RPMI7951 (cell line): ENCODE data around the gene DMRTA2. TPM values are rescaled to one million over a fixed set of nuclear protein-coding genes. Genes with fewer than 3 reads are reported as not detected.

ENCODE experiments used
- DNase-seq: peaks from one replicate; pipeline ENCODE4 v3.0.0-alpha.2; 2012; ENCODE audit warnings: low read depth
- total RNA-seq: library from RNA; depleted of rRNA; stranded (reverse); fragments of >200 nt; shearing (Covaris generic); gene quantifications from 2 replicates; pipeline ENCODE4 v1.2.3, GENCODE V29; 2014; rRNA removed

The DMRTA2 gene
- 0.12 and 0.20 TPM in 2 replicates for total RNA-seq

DNA sequence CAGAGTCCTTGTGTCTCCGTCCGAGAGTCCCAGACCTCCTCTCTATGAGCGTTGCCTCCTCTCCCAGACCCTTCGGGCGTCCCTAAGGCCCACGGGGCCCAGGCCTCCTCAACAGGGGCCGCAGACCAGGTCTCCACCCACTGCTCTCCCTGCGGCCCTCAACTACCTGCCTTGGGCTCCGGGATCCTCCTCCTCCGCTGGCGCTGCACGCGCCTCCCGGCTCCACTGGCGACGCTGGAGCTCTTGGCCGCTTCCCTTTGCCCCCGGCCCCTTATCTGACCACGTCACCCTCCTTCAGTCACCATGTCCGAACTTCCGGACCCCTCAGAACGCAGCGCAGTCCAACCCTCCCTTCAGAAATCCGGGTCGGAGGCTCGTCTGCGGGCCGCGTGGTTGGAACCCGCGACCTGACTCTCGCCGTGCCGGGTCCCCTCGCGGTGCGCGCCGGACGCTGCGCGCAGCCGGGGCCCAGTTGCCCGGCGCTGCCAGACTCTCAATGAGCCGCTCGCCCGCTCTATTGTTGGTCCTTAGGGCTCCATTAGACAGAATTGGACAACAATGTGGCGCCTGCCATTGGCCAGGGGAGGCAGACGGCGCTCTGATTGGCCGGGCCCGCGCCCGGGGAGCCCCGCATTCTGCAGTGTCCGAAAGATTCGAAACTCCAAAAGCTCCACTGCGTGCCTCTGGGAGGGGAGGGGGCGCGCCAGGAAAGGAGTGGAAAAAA, at the start of gene DMRTA2:
Gene DMRTA2 (minus strand): TSS at position 498 of the 724 bp plus-strand sequence. CDS start 1,907 bp downstream, outside the sequence.
- DNase-seq = peak; percentile 70

DNA sequence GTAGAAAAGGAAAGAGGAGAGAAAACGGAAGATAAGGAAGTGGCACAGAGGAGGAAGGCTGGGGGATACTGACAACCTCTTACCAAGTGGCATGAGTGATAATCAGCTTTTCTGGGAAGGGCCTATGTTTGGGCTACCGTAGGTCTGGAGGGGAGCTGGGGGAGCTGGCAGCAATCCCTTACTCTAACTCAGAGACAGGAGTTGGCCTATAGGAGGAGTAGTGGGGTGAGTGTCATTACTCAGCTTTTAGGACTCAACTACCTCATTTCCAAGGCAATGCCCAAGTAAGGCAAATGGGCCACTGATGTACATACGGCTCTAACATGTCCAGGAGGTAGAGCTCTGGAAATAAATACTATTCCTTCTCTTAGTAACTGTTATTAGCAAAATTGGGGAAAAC, 48.7 kb upstream of the DMRTA2 start:
- no peak for DNase-seq

DNA sequence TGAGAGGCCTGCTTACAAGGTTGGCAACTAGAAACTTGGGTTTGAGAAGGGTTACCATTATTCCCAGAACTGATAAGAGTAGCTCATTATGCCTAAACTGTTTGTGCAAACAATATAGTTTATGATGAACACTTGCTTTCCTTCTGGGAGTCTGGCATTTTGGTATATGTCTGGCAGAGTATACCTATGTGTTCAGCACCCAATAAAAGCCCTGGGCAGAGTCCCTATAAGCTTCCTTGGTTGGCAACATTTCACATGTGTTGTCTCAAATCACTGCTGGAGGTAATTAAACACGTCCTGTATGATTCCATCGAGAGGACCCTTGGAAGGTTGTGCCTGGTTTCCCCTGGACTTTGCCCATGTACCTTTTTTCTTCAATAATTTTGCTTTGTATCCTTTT, 39.7 kb upstream of the DMRTA2 start:
- DNase-seq = no peak

DNA sequence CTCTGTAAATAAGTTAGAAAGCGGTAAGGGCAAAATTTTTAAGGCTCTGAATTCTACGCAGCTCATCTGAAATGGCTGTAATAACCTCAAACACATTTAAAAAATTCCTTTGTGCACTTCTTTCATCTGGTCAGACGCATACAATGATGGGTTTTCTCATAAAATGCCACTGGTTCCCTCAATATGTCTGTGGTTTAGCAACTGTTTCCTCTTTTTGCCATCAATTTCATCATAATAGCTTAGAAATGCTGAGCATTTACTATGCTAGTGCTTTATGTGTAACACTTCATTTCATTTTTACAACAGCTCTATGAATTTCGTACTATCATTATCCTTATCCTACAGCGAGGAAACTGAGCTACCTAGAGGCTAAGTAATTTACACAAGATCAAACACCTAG, 35.3 kb upstream of the DMRTA2 start:
- DNase-seq = no peak

DNA sequence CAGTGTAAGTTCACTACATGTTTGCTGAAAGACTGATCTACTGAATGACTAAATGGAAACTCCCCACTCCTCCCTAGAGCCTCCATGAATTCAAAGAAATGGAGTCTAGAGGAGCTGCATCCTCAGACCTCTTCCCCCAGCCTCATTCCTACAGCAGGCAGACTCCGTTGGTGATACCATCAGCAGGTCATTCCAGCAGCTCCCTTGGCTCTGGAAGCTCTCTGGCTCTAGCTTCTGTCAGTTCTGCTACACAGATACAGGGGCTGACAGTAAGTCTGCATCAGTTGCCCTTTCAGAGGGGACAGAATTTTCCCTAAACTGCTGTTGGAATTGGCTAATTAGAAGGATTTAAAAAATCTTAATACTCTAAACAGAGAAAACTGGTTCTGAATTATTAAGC, 31.7 kb upstream of the DMRTA2 start:
- no peak for DNase-seq

DNA sequence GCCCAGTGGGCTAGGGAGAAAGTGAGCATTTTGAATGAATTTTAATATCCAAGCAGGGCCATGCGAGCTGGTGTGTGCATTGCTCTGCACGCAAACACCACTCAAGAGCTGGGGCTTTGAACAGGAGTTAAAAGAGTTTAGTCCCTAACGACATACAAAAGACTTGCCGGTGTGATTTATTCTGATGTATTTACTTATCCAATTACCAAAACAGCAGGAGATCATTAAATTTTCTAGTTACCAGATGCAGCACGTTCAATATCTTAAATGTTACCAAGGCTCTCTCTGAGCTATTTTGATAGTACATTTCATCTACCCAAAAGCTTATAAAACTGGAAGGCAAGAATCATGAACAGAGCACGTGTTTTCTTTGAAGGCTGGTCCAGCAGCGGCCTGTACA, 30.0 kb upstream of the DMRTA2 start:
- DNase-seq = no peak

- no peak for DNase-seq
These were observed 29.5 kb upstream of the DMRTA2 start for GRCh38 chr1:50452700-50453099.

GRCh38 chr1:50450861-50451653, 27.8 kb upstream of the DMRTA2 start:
- DNase-seq = no peak

DNA sequence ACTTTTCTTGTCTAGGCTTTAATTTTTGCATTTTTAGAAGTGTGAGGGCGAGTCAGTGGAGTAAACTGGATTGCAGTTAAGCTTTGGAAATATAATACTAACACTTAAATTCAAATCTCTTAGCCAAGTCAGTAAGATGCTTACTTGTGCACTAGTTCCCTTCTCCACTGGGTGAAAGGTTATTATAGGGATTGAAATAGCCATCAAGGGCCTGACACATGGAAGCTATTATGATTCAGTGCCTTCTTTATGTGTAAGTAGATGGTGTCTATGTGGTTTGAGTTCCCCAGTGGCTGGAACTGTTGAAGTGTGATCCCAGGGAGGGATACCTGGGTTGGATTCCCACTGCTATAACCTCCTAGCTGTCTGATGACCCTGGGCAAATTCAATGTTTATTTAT, 24.7 kb upstream of the DMRTA2 start:
- DNase-seq = peak; percentile 10

- no peak for DNase-seq
These were observed 17.9 kb upstream of the DMRTA2 start for GRCh38 chr1:50441183-50441582.

- peak; percentile 17 for DNase-seq
These were observed 15.7 kb upstream of the DMRTA2 start for GRCh38 chr1:50438945-50439344.

- no peak for DNase-seq
These were observed 13.2 kb upstream of the DMRTA2 start for GRCh38 chr1:50436489-50436888.

DNA sequence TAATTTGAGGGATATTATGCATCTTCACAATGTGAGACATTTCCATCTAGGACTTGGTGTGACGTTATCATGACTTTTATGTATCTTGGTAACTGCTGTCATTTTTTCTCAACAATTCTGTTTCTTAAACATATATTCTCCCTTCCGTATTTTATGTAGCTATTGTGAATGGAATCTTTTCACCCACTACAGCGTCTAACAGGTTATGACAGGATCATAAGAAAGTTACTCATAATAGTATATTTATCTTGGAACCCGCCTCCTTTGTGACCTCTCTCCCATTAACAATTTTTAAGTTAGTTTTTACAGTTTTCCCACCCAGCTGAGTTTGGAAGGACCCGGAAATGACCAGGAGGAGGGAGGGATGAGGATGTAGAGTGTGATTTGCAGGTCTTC, 6.8 kb upstream of the DMRTA2 start:
- no peak for DNase-seq

- DNase-seq = no peak
These were observed 4.9 kb upstream of the DMRTA2 start for GRCh38 chr1:50427818-50428779.

DNA sequence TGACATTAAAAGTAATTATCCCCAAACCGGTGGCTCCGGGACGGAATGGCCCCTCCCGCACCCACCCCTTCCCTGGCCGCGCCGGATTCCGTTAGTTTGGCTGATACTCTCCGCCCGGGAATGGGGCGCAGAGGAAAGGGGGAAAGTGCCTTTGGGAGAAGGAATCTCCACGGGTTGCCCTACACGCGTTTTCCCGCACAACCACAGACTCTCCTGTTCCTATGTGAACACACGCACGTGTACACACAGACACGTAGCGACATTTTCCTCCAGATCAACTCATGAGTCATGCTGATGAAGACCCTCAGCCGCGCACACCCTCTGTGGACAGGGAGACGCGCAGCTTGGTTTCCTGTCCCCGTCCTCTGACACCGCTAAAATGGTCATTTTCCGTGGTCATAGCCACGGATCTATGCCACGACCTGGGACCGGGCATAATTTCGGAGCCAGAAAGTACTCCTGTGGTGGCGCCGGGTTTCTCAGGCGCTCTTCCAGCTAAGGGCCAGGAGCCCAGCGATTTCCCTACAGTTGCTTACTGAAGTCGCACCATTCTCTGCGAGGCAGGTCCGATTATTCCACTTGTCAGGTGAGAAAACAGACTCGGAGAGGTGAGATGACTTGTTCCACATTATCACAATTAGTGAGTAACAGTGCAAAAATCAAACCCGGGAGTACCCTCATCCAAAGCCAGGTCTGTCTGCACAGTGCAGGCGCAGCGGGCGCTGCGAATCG, 4.0 kb upstream of the DMRTA2 start:
- DNase-seq = no peak

DNA sequence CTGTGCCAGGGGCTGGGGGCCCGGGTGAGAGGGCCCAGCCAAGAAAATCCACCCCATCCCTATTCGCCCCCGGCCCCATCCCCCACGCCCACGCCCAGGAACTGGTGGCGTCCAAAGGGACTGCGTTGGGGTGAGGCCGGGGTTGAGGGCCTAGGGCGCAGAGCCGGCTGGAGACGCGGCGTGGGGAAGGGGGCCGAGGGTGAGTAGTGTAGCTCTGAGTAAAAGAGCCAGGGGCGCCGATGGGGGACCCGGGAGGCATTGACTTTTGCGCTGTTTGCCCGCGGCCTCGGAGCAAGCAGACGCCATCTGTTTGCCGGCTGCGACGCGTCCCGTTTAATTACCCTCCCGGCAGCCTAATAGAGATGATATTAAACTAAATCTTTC, 3.5 kb upstream of the DMRTA2 start:
- no peak for DNase-seq

- no peak for DNase-seq
These were observed 3.0 kb upstream of the DMRTA2 start for GRCh38 chr1:50426108-50426700.

- peak; percentile 41 for DNase-seq
These were observed 2.3 kb upstream of the DMRTA2 start for GRCh38 chr1:50425376-50426107.

DNA sequence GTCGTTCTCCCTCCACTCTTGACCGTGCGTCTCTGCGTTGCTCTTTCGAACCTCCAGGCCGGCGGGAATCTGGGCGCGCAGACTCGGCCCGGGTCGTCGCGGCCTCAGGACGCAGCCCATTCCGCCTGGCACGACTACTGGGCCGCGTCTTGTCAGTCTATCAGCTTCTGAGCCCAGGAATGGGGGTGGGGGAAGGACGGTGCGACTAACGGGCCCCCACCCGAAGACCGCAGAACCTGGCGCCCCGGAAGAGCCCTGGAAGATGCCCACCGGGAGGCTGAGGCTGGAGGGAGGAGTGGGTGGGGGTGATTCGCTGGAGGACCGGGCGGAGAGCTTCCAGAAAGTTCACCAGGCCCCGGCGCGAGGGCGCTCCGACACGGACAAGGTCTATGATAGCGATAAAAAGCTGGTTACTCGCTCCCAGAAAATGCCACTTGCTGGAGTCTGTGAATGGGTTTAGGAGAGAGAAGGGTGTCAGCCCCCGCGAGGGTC, 1.7 kb upstream of the DMRTA2 start:
- no peak for DNase-seq
